ENCODE results near the gene SLC39A9. TPM values are rescaled to one million over a fixed set of nuclear protein-coding genes. Genes with fewer than 3 reads are reported as not detected.

SLC39A9 gene
- total and polyA plus RNA-seq, 2 donors (not counting 1 experiment from before 2014, with no cell fraction given), result 18.4 to 59.1 TPM

DNA sequence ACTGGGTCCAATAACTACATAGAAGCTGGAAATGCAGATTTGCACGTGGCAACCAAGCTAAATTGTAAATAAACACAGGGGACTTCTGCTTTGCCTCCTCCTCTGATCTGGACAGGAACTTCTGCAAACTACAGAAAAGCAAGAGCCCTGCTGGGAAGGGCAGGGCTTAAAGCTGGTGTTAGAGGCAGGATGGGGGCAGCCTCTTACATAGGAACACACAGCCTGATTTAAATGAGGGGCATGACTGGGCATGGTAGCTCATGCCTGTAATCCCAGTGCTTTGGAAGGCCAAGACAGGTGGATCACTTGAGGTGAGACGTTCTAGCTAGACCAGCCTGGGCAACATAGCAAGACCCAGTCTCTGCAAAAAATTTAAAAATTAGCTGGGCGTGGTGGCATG, 47.1 kb upstream of the SLC39A9 start:
- Mint-ChIP-seq H3K4me3 (peak overlapping the region; percentile 7), H3K9me3 (ENCODE audit: insufficient read depth) (no peaks in the 10 kb centered on the region), H3K4me1 (peaks cover 41% of the 10 kb centered on the region), H3K27ac (peak overlapping the region; percentile 56), H3K27me3 (no peaks in the 10 kb centered on the region)
- Histone ChIP-seq H3K79me2 (ENCODE audit: control insufficient read depth, insufficient read depth, low read length) (no peaks in the 10 kb centered on the region), H2AFZ (ENCODE audit: insufficient read depth, low read depth, low read length, poor library complexity, severe bottlenecking) (peak overlapping the region; percentile 46), H3K27ac (ENCODE audit: low read length in 2 of 2) (peak overlapping the region in 1 of 2 donors; percentile 42), H3K4me3 (ENCODE audit: control extremely low read depth in 1 of 5, extremely low read depth in 1 of 5, insufficient read depth in 1 of 5, low read depth in 2 of 5, low read length in 4 of 5) (no peak overlapping the region), H3K9ac (ENCODE audit: low read length) (no peak overlapping the region), H3K36me3 (replicated peaks in 1 of 2; ENCODE audit: control extremely low read depth in 1 of 2, control insufficient read depth in 1 of 2, extremely low read depth in 1 of 2, insufficient read depth in 2 of 2, low read length in 1 of 2) (no peaks in the 10 kb centered on the region), H3K4me1 (ENCODE audit: control insufficient read depth in 2 of 2, insufficient read depth in 2 of 2, low read length in 2 of 2) (peaks cover 27 to 45% of the 10 kb centered on the region in 2 donors), H3K27me3 (replicated peaks in 1 of 4; ENCODE audit: control extremely low read depth in 1 of 4, control insufficient read depth in 3 of 4, insufficient read depth in 4 of 4, low read length in 3 of 4) (no peaks in the 10 kb centered on the region), H3K9me3 (ENCODE audit: control extremely low read depth in 1 of 3, control insufficient read depth in 2 of 3, insufficient read depth in 1 of 3, low read length in 2 of 3) (no peaks in the 10 kb centered on the region), H3K4me2 (replicated peaks; ENCODE audit: low read depth, low read length, poor library complexity, severe bottlenecking) (no peak overlapping the region), H4K20me1 (ENCODE audit: control insufficient read depth, insufficient read depth, low read length, poor library complexity, severe bottlenecking) (no peaks in the 10 kb centered on the region)
- DNase-seq (peak; percentile 49), ATAC-seq (ENCODE audit: low read depth) (peak; percentile 13)
- ChIA-PET CTCF (no interaction called here), POLR2A (interaction anchor here (0.6 kb wide), 1 partner anchor 401 kb away, joined by 3 read pairs; no protein-coding TSS in a partner anchor)
- TF ChIP-seq EZH2 (IDR thresholded peaks at IDR 0.05; ENCODE audit: borderline replicate concordance, insufficient read depth, low read depth, low read length, poor library complexity, severe bottlenecking) (no peak), CTCF (IDR thresholded peaks at IDR 0.05) (no peak)
- intact Hi-C loops (cut with micrococcal nuclease), result no loop called here
- WGBS (ENCODE audit: insufficient coverage), result 45% methylated on average over 3 of the region's 3 CpGs

DNA sequence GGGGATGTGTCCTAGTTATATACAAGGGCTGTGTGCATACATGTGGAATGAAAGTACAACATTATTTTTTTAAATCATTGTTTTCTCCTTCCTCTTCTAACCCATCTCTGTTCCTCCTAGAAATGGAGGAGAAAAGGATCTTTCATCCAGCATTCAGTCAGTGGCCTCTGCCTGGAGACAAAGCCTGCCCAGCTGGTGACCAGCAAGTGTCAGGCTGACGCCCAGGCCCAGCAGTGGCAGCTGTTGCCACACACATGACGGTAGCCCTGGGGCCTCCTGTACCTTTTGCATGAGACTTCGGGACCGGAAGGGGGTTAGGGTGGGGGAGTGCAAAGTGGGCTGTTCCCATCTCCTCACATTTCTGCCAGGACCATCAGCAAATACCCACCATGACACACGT, 46.6 kb upstream of the SLC39A9 start:
- TF ChIP-seq EZH2 (IDR thresholded peaks at IDR 0.05; ENCODE audit: borderline replicate concordance, insufficient read depth, low read depth, low read length, poor library complexity, severe bottlenecking) (no peak), CTCF (IDR thresholded peaks at IDR 0.05) (no peak)
- H3K4me1 ChIP-seq (ENCODE audit: control insufficient read depth in 2 of 2, insufficient read depth in 2 of 2, low read length in 2 of 2), result peaks cover 27 to 45% of the 10 kb centered on the region in 2 donors
- 100% methylated on average over 1 of the region's 5 CpGs for WGBS (ENCODE audit: insufficient coverage)
- no peak overlapping the region for H3K27ac ChIP-seq (ENCODE audit: low read length in 2 of 2)
- H3K27ac Mint-ChIP-seq, result peak overlapping the region; percentile 56
- no peak for DNase-seq
- H3K4me3 Mint-ChIP-seq, result no peak overlapping the region
- no peak overlapping the region for H3K4me2 ChIP-seq (replicated peaks; ENCODE audit: low read depth, low read length, poor library complexity, severe bottlenecking)
- H3K9ac ChIP-seq (ENCODE audit: low read length), result no peak overlapping the region
- no peaks in the 10 kb centered on the region for H3K36me3 ChIP-seq (replicated peaks in 1 of 2; ENCODE audit: control extremely low read depth in 1 of 2, control insufficient read depth in 1 of 2, extremely low read depth in 1 of 2, insufficient read depth in 2 of 2, low read length in 1 of 2)
- no peak for ATAC-seq (ENCODE audit: low read depth)
- intact Hi-C loops (cut with micrococcal nuclease), result no loop called here
- H3K27me3 Mint-ChIP-seq, result no peaks in the 10 kb centered on the region
- no peaks in the 10 kb centered on the region for H3K79me2 ChIP-seq (ENCODE audit: control insufficient read depth, insufficient read depth, low read length)
- no peaks in the 10 kb centered on the region for H3K9me3 Mint-ChIP-seq (ENCODE audit: insufficient read depth)
- H3K4me3 ChIP-seq (ENCODE audit: control extremely low read depth in 1 of 5, extremely low read depth in 1 of 5, insufficient read depth in 1 of 5, low read depth in 2 of 5, low read length in 4 of 5), result no peak overlapping the region
- H2AFZ ChIP-seq (ENCODE audit: insufficient read depth, low read depth, low read length, poor library complexity, severe bottlenecking), result no peak overlapping the region
- peaks cover 41% of the 10 kb centered on the region for H3K4me1 Mint-ChIP-seq
- H4K20me1 ChIP-seq (ENCODE audit: control insufficient read depth, insufficient read depth, low read length, poor library complexity, severe bottlenecking), result no peaks in the 10 kb centered on the region
- no peaks in the 10 kb centered on the region for H3K27me3 ChIP-seq (replicated peaks in 1 of 4; ENCODE audit: control extremely low read depth in 1 of 4, control insufficient read depth in 3 of 4, insufficient read depth in 4 of 4, low read length in 3 of 4)
- no peaks in the 10 kb centered on the region for H3K9me3 ChIP-seq (ENCODE audit: control extremely low read depth in 1 of 3, control insufficient read depth in 2 of 3, insufficient read depth in 1 of 3, low read length in 2 of 3)
- ChIA-PET POLR2A (no interaction called here), CTCF (no interaction called here)

Data from B cell (primary cell).